Testis (tissue), 3 donors: Measurements from ENCODE around the gene BEND4. TPM values are rescaled to one million over a fixed set of nuclear protein-coding genes. Genes with fewer than 3 reads are reported as not detected.

ENCODE experiments used
- DNase-seq: peaks from one replicate; pipeline ENCODE4 v3.0.0-alpha.2; 2019
- H3K27ac ChIP-seq, 2 donors: fragments of 200-600 bp; sonication (generic); one replicate each; pipeline ENCODE4 v1.5.1; 2019
- H3K27me3 ChIP-seq: fragments of 200-600 bp; sonication (generic); one replicate; pipeline ENCODE4 v1.5.1; 2019
- H3K36me3 ChIP-seq: fragments of 200-600 bp; sonication (generic); one replicate; pipeline ENCODE4 v1.5.1; 2017; ENCODE audit warnings: low read depth; ENCODE audit errors: missing control alignments
- H3K4me1 ChIP-seq: fragments of 200-600 bp; sonication (generic); one replicate; pipeline ENCODE4 v1.5.1; 2019
- H3K4me3 ChIP-seq, 2 donors: fragments of 200-600 bp; sonication (generic); one replicate each; pipeline ENCODE4 v1.5.1; 2017 to 2019
- H3K9me3 ChIP-seq: fragments of 200-600 bp; sonication (generic); one replicate; pipeline ENCODE4 v1.5.1; 2017
- POLR2A ChIP-seq: fragments of 450-650 bp; IDR thresholded peaks from one replicate; pipeline ENCODE4 v1.6.1; 2017; ENCODE audit warnings: antibody characterized with exemption, mild to moderate bottlenecking, moderate library complexity
- WGBS, 2 donors: methylation state at CpG; one replicate each; pipeline ENCODE4 v1.1.5; 2018; 5-methylcytosine and 5-hydroxymethylcytosine counted together
- intact Hi-C: fragments of 100-400 bp; cut with DNase I; formaldehyde crosslinking; loops from one replicate; pipeline ENCODE4 v1.15.1; 2023; ENCODE audit warnings: low total_unique reads
- polyA plus RNA-seq: library from polyadenylated mRNA; stranded (reverse); fragments of 350-450 nt; fragmentation: Illumina TruSeq; extraction: RNeasy Lipid Tissue Mini Kit (QIAGEN cat#74804); gene quantifications from one replicate; pipeline ENCODE4 v1.2.3, GENCODE V29; 2014; ENCODE audit warnings: low read depth, low replicate concordance; ENCODE audit not compliant: insufficient read depth
- total RNA-seq, 2 donors: library from RNA; depleted of rRNA; stranded (reverse); fragments of >200 nt; gene quantifications; one replicate each; pipeline ENCODE4 v1.2.3, GENCODE V29; 2016
- TF ChIP-seq, protein P1 (sequence below), 3 experiments: fragments of 450-650 bp in 2 of 3; fragments of 200-600 bp in 1 of 3; sonication (generic) in 1 of 3; IDR thresholded peaks; one replicate each; pipeline ENCODE4 v1.5.1; 2016 to 2019; ENCODE audit warnings: antibody characterized with exemption in 3 of 3, mild to moderate bottlenecking in 2 of 3, moderate library complexity in 1 of 3

The BEND4 gene
- total and polyA plus RNA-seq, 3 donors from 2014 or later, result 16.0 to 43.7 (median 35.7) TPM

DNA sequence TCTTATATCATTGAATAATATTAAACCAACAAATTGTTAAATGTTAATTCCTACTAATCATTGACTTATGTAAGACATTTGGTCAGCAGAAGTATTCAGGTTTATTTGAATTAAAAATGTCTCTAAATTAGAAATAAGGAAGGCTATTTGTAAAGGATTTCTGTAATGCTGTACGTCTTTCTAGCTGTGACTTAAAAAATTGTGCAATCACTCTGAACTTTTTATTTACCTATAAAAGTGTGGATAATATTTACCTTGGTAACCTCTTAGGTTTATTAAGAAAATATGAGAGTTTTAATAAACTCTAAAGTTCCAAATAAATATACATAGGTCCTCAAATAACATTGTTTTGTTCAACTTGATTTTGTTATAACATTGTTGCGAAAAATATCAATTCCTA is 85.2 kb downstream of the BEND4 start:
- Histone ChIP-seq H3K27ac (no peak overlapping the region), H3K9me3 (no peaks in the 10 kb centered on the region), H3K4me1 (no peaks in the 10 kb centered on the region), H3K36me3 (no peaks in the 10 kb centered on the region), H3K4me3 (no peak overlapping the region), H3K27me3 (no peaks in the 10 kb centered on the region)
- DNase-seq, result no peak
- intact Hi-C loops, result no loop called here
- 42 to 45% methylated on average over 2 of the region's 2 CpGs for WGBS, 2 donors
- TF ChIP-seq POLR2A, result no peak
- TF ChIP-seq, protein P1, sequence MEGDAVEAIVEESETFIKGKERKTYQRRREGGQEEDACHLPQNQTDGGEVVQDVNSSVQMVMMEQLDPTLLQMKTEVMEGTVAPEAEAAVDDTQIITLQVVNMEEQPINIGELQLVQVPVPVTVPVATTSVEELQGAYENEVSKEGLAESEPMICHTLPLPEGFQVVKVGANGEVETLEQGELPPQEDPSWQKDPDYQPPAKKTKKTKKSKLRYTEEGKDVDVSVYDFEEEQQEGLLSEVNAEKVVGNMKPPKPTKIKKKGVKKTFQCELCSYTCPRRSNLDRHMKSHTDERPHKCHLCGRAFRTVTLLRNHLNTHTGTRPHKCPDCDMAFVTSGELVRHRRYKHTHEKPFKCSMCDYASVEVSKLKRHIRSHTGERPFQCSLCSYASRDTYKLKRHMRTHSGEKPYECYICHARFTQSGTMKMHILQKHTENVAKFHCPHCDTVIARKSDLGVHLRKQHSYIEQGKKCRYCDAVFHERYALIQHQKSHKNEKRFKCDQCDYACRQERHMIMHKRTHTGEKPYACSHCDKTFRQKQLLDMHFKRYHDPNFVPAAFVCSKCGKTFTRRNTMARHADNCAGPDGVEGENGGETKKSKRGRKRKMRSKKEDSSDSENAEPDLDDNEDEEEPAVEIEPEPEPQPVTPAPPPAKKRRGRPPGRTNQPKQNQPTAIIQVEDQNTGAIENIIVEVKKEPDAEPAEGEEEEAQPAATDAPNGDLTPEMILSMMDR (IDR thresholded peaks at IDR 0.05), result no peak

DNA sequence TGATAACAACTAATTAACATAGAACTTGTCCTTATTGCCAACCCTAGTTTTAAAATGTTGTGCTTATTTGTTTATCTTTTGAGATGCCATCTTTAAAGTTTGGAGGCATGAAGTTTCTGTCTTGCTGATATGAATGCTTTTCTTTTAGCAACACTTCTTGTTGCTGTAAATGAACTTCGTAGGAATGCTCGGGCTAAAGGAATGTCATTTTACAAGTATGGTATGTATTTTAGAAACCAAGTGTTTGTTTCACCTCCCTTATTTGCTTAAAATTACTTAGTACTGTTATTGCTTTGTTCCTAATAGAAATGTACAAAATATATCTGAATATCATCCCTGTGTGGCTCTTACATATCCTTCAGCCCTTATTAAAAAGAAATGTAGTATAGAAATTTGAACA is 86.1 kb downstream of the BEND4 start:
- Histone ChIP-seq H3K27me3 (no peaks in the 10 kb centered on the region), H3K4me1 (no peaks in the 10 kb centered on the region), H3K27ac (no peak overlapping the region), H3K4me3 (no peak overlapping the region), H3K36me3 (no peaks in the 10 kb centered on the region), H3K9me3 (no peaks in the 10 kb centered on the region)
- TF ChIP-seq, protein P1 (IDR thresholded peaks at IDR 0.05), result no peak
- no peak for TF ChIP-seq POLR2A
- 74 to 83% methylated on average over 2 of the region's 2 CpGs for WGBS, 2 donors
- DNase-seq, result no peak
- intact Hi-C loops, result no loop called here

Other genes starting within 250 kb of the BEND4 start
- 10 to 100 TPM; 42.1 to 47.0 TPM for gene TMEM33, start 217.2 kb downstream of the BEND4 start, total RNA-seq
- 26.6 TPM for gene TMEM33, start 217.2 kb downstream of the BEND4 start, polyA plus RNA-seq
- 10 to 100 TPM; 57.9 to 65.3 TPM for gene DCAF4L1, start 170.9 kb downstream of the BEND4 start, total RNA-seq
- gene DCAF4L1, start 170.9 kb downstream of the BEND4 start, polyA plus RNA-seq, result 33.6 TPM
- gene SLC30A9, start 162.1 kb downstream of the BEND4 start, total RNA-seq, result 10 to 100 TPM; 52.0 to 54.3 TPM
- 29.7 TPM for gene SLC30A9, start 162.1 kb downstream of the BEND4 start, polyA plus RNA-seq
- gene SHISA3, start 244.8 kb upstream of the BEND4 start, total RNA-seq, result under 1 TPM in 1 of 2 donors, not detected in 1; 0.81 TPM
- 1.6 TPM for gene SHISA3, start 244.8 kb upstream of the BEND4 start, polyA plus RNA-seq